Measurements from ENCODE around the gene PDE4D.

GRCh38 chr5:58985311-58985710 is 908.2 kb downstream of the PDE4D start:
- TF ChIP-seq CTBP1 (IDR thresholded peaks at IDR 0.05; ENCODE audit: borderline replicate concordance) (no peak), SP1 (IDR thresholded peaks at IDR 0.05) (no peak), PKNOX1 (IDR thresholded peaks at IDR 0.05) (no peak), BHLHE40 (IDR thresholded peaks at IDR 0.05; ENCODE audit: borderline replicate concordance) (no peak), NFRKB (IDR thresholded peaks at IDR 0.05) (no peak), HDGF (IDR thresholded peaks at IDR 0.05; ENCODE audit: borderline replicate concordance) (no peak), FOXK2 (IDR thresholded peaks at IDR 0.05) (no peak), ELF4 (IDR thresholded peaks at IDR 0.05) (no peak), FOXM1 (IDR thresholded peaks at IDR 0.05; ENCODE audit: borderline replicate concordance) (no peak), TARDBP (IDR thresholded peaks at IDR 0.05) (no peak), FOXA1 (IDR thresholded peaks at IDR 0.05) (no peak), ARNT (IDR thresholded peaks at IDR 0.05) (no peak), SUZ12 (IDR thresholded peaks at IDR 0.05) (no peak), ZNF384 (IDR thresholded peaks at IDR 0.05) (no peak)

Data from HEK293T (cell line).